Measurements from ENCODE around the gene SLC25A15. TPM values are rescaled to one million over a fixed set of nuclear protein-coding genes. Genes with fewer than 3 reads are reported as not detected.

The SLC25A15 gene
- total and polyA plus RNA-seq, 2 donors (not counting 1 experiment from before 2014, with no cell fraction given): 2.4 to 3.8 TPM

DNA sequence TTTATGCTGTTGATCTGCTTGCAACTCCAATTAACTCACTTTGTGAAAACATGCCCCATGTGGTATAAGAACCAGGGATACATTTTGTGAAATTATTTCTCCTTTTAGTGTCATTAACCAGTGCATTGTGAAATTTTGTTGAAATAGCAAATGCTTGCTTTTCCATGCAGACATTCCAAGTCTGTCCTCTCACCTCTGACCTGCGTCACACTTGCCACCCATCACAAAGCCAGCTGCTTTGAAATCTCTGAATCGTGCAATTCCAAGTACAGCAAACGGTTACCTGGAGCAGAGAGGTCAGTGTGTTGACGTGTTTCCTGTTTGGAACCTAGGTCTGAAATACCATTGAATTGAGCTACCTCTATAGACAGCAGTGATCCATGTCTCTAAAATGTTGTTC, 4.9 kb upstream of the SLC25A15 start:
- H3K27ac ChIP-seq (ENCODE audit: low read length in 2 of 2): no peak overlapping the region
- 100% methylated on average over 1 of the region's 4 CpGs for WGBS (ENCODE audit: insufficient coverage)
- no peaks in the 10 kb centered on the region for H3K79me2 ChIP-seq (ENCODE audit: control insufficient read depth, insufficient read depth, low read length)
- H3K9me3 ChIP-seq (ENCODE audit: control extremely low read depth in 1 of 3, control insufficient read depth in 2 of 3, insufficient read depth in 1 of 3, low read length in 2 of 3): no peaks in the 10 kb centered on the region
- H3K4me1 ChIP-seq (ENCODE audit: control insufficient read depth in 2 of 2, insufficient read depth in 2 of 2, low read length in 2 of 2): peaks cover 5 to 19% of the 10 kb centered on the region in 2 donors
- H3K27me3 ChIP-seq (replicated peaks in 1 of 4; ENCODE audit: control extremely low read depth in 1 of 4, control insufficient read depth in 3 of 4, insufficient read depth in 4 of 4, low read length in 3 of 4): no peaks in the 10 kb centered on the region
- ChIA-PET CTCF (no interaction called here), POLR2A (no interaction called here)
- H3K4me2 ChIP-seq (replicated peaks; ENCODE audit: low read depth, low read length, poor library complexity, severe bottlenecking): no peak overlapping the region
- H2AFZ ChIP-seq (ENCODE audit: insufficient read depth, low read depth, low read length, poor library complexity, severe bottlenecking): no peak overlapping the region
- no peaks in the 10 kb centered on the region for H3K36me3 ChIP-seq (replicated peaks in 1 of 2; ENCODE audit: control extremely low read depth in 1 of 2, control insufficient read depth in 1 of 2, extremely low read depth in 1 of 2, insufficient read depth in 2 of 2, low read length in 1 of 2)
- Mint-ChIP-seq H3K9me3 (ENCODE audit: insufficient read depth) (no peaks in the 10 kb centered on the region), H3K27ac (no peak overlapping the region), H3K27me3 (no peaks in the 10 kb centered on the region), H3K4me3 (no peak overlapping the region), H3K4me1 (peaks cover 9% of the 10 kb centered on the region)
- DNase-seq (no peak), ATAC-seq (ENCODE audit: low read depth) (no peak)
- TF ChIP-seq EZH2 (IDR thresholded peaks at IDR 0.05; ENCODE audit: borderline replicate concordance, insufficient read depth, low read depth, low read length, poor library complexity, severe bottlenecking): no peak
- TF ChIP-seq, protein P1, sequence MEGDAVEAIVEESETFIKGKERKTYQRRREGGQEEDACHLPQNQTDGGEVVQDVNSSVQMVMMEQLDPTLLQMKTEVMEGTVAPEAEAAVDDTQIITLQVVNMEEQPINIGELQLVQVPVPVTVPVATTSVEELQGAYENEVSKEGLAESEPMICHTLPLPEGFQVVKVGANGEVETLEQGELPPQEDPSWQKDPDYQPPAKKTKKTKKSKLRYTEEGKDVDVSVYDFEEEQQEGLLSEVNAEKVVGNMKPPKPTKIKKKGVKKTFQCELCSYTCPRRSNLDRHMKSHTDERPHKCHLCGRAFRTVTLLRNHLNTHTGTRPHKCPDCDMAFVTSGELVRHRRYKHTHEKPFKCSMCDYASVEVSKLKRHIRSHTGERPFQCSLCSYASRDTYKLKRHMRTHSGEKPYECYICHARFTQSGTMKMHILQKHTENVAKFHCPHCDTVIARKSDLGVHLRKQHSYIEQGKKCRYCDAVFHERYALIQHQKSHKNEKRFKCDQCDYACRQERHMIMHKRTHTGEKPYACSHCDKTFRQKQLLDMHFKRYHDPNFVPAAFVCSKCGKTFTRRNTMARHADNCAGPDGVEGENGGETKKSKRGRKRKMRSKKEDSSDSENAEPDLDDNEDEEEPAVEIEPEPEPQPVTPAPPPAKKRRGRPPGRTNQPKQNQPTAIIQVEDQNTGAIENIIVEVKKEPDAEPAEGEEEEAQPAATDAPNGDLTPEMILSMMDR (IDR thresholded peaks at IDR 0.05): no peak
- intact Hi-C loops (cut with micrococcal nuclease): no loop called here
- no peak overlapping the region for H3K9ac ChIP-seq (ENCODE audit: low read length)
- no peaks in the 10 kb centered on the region for H4K20me1 ChIP-seq (ENCODE audit: control insufficient read depth, insufficient read depth, low read length, poor library complexity, severe bottlenecking)
- no peak overlapping the region for H3K4me3 ChIP-seq (ENCODE audit: control extremely low read depth in 1 of 5, extremely low read depth in 1 of 5, insufficient read depth in 1 of 5, low read depth in 2 of 5, low read length in 4 of 5)

DNA sequence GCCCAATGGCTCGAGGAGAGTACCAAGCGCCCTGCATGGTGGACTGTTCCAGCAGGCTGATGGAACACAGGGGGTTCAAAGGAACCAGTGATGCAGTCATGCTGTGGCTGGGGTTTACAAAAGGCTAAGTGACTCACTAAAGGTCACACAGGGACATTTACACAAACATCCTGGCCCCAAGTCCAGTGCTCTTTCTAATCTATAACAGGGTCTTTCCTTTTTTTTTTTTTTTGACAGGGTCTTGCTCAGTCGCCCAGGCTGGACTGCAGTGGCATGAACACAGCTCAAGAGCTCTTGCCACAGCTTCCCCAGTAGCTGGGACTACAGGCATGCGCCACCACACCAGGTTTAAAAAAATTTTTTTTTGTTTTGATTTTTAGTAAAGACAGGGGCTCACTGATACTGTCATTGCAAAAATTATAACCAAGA, 2.8 kb upstream of the SLC25A15 start:
- Histone ChIP-seq H3K9me3 (ENCODE audit: control extremely low read depth in 1 of 3, control insufficient read depth in 2 of 3, insufficient read depth in 1 of 3, low read length in 2 of 3) (no peaks in the 10 kb centered on the region), H2AFZ (ENCODE audit: insufficient read depth, low read depth, low read length, poor library complexity, severe bottlenecking) (no peak overlapping the region), H3K4me1 (ENCODE audit: control insufficient read depth in 2 of 2, insufficient read depth in 2 of 2, low read length in 2 of 2) (peaks cover 9 to 18% of the 10 kb centered on the region in 2 donors), H3K27ac (ENCODE audit: low read length in 2 of 2) (no peak overlapping the region), H3K36me3 (replicated peaks in 1 of 2; ENCODE audit: control extremely low read depth in 1 of 2, control insufficient read depth in 1 of 2, extremely low read depth in 1 of 2, insufficient read depth in 2 of 2, low read length in 1 of 2) (no peaks in the 10 kb centered on the region), H3K9ac (ENCODE audit: low read length) (no peak overlapping the region), H4K20me1 (ENCODE audit: control insufficient read depth, insufficient read depth, low read length, poor library complexity, severe bottlenecking) (no peaks in the 10 kb centered on the region), H3K4me3 (ENCODE audit: control extremely low read depth in 1 of 5, extremely low read depth in 1 of 5, insufficient read depth in 1 of 5, low read depth in 2 of 5, low read length in 4 of 5) (no peak overlapping the region), H3K27me3 (replicated peaks in 1 of 4; ENCODE audit: control extremely low read depth in 1 of 4, control insufficient read depth in 3 of 4, insufficient read depth in 4 of 4, low read length in 3 of 4) (no peaks in the 10 kb centered on the region), H3K79me2 (ENCODE audit: control insufficient read depth, insufficient read depth, low read length) (no peaks in the 10 kb centered on the region), H3K4me2 (replicated peaks; ENCODE audit: low read depth, low read length, poor library complexity, severe bottlenecking) (no peak overlapping the region)
- ChIA-PET CTCF (interaction anchor here (4.7 kb wide), 1 partner anchor 10 kb away, joined by 46 read pairs; no protein-coding TSS in a partner anchor), POLR2A (no interaction called here)
- Mint-ChIP-seq H3K27me3 (no peaks in the 10 kb centered on the region), H3K4me3 (no peak overlapping the region), H3K4me1 (peaks cover 10% of the 10 kb centered on the region), H3K9me3 (ENCODE audit: insufficient read depth) (no peaks in the 10 kb centered on the region), H3K27ac (no peak overlapping the region)
- WGBS (ENCODE audit: insufficient coverage): 84% methylated on average over 2 of the region's 4 CpGs
- no peak for TF ChIP-seq EZH2 (IDR thresholded peaks at IDR 0.05; ENCODE audit: borderline replicate concordance, insufficient read depth, low read depth, low read length, poor library complexity, severe bottlenecking)
- TF ChIP-seq, protein P1 (IDR thresholded peaks at IDR 0.05): no peak
- no peak for ATAC-seq (ENCODE audit: low read depth)
- intact Hi-C loops (cut with micrococcal nuclease): loop anchor here (5.0 kb wide), 1 partner anchor 346 kb away; the partner anchor contains the start of gene KBTBD6
- DNase-seq: no peak
